Fibroblast of lung (primary cell): ENCODE results near the gene RIPOR3. TPM values are rescaled to one million over a fixed set of nuclear protein-coding genes. Genes with fewer than 3 reads are reported as not detected.

Source experiments
- DNase-seq, 2 donors: peaks; one replicate each; pipeline versions ENCODE4 v3.0.0 to v3.0.0-alpha.2; 2010; ENCODE audit warnings: low read depth in 2 of 2
- H2AFZ ChIP-seq: 2 replicates; pipeline ENCODE4 v1.5.1; 2012; ENCODE audit warnings: low read length, control low read depth, inconsistent platforms
- H3K27ac ChIP-seq: 2 replicates; pipeline ENCODE4 v1.5.1; 2011; ENCODE audit warnings: low read length, control low read depth; ENCODE audit not compliant: insufficient read depth
- H3K27me3 ChIP-seq: 2 replicates; pipeline ENCODE4 v1.5.1; 2011; ENCODE audit warnings: mild to moderate bottlenecking, low read length; ENCODE audit not compliant: control insufficient read depth, insufficient read depth
- H3K36me3 ChIP-seq: 2 replicates; pipeline ENCODE4 v1.5.1; 2011; ENCODE audit warnings: low read length; ENCODE audit not compliant: control insufficient read depth, insufficient read depth
- H3K4me1 ChIP-seq: 2 replicates; pipeline ENCODE4 v1.5.1; 2011; ENCODE audit warnings: low read length; ENCODE audit not compliant: control insufficient read depth, insufficient read depth; ENCODE audit errors: extremely low read depth
- H3K4me2 ChIP-seq: 2 replicates; pipeline ENCODE4 v1.5.1; 2011; ENCODE audit warnings: low read length, control low read depth; ENCODE audit not compliant: insufficient read depth; ENCODE audit errors: extremely low read depth
- H3K4me3 ChIP-seq, 4 experiments: fragments of 200-600 bp in 1 of 4; sonication (generic) in 1 of 4; replicated peaks in 1 of 4; 2 replicates each; pipeline ENCODE4 v1.5.1; 2011 to 2016; ENCODE audit warnings: low read length in 4 of 4, low read depth in 3 of 4, mild to moderate bottlenecking in 3 of 4, control low read depth in 2 of 4, inconsistent platforms in 1 of 4, mixed read lengths in 1 of 4; ENCODE audit not compliant: insufficient read depth in 1 of 4; ENCODE audit errors: control extremely low read depth in 1 of 4
- H3K79me2 ChIP-seq: 2 replicates; pipeline ENCODE4 v1.5.1; 2012; ENCODE audit warnings: mild to moderate bottlenecking, low read length, inconsistent platforms; ENCODE audit not compliant: control insufficient read depth, insufficient read depth
- H3K9ac ChIP-seq: 2 replicates; pipeline ENCODE4 v1.5.1; 2011; ENCODE audit warnings: mild to moderate bottlenecking, low read length, control low read depth; ENCODE audit not compliant: insufficient read depth
- H3K9me3 ChIP-seq: 2 replicates; pipeline ENCODE4 v1.5.1; 2012; ENCODE audit warnings: low read depth, low read length; ENCODE audit not compliant: control insufficient read depth, insufficient read depth
- H4K20me1 ChIP-seq: 2 replicates; pipeline ENCODE4 v1.5.1; 2011; ENCODE audit warnings: low read length; ENCODE audit not compliant: control insufficient read depth, insufficient read depth; ENCODE audit errors: extremely low read depth
- EZH2 ChIP-seq: IDR thresholded peaks from 2 replicates; pipeline ENCODE4 v1.5.1; 2012; ENCODE audit warnings: low read length, control low read depth, mild to moderate bottlenecking; ENCODE audit errors: missing control alignments
- polyA plus RNA-seq, 2 donors: library from polyadenylated mRNA; depleted of rRNA in 1 of 2; stranded (reverse) in 1 of 2; unstranded in 1 of 2; fragments of >200 nt; gene quantifications; 2 replicates each; pipeline ENCODE4 v1.2.1, GENCODE V29; 2011 to 2012; ENCODE audit warnings: missing spikeins in 1 of 2
- total RNA-seq: library from RNA; depleted of rRNA; stranded (reverse); fragments of >200 nt; gene quantifications from 2 replicates; pipeline ENCODE4 v1.2.1, GENCODE V29; 2014
- TF ChIP-seq, protein P1 (sequence below), 2 donors: IDR thresholded peaks in 1 of 2; conservative IDR thresholded peaks in 1 of 2; 1 replicate in 1 of 2; 2 replicates in 1 of 2; pipeline ENCODE4 v1.5.1; 2011 to 2012; ENCODE audit warnings: low read length in 2 of 2, control low read depth in 1 of 2, inconsistent platforms in 1 of 2, low read depth in 1 of 2, mild to moderate bottlenecking in 1 of 2

The RIPOR3 gene
- total and polyA plus RNA-seq, 2 donors (not counting 1 experiment from before 2014, with no cell fraction given): 2.0 to 4.1 TPM

- no peak overlapping the region for H3K9ac ChIP-seq
- H4K20me1 ChIP-seq: no peaks in the 10 kb centered on the region
- H3K27ac ChIP-seq: no peak overlapping the region
- no peak overlapping the region for H3K4me3 ChIP-seq
- H3K36me3 ChIP-seq: no peaks in the 10 kb centered on the region
- H3K4me2 ChIP-seq: no peak overlapping the region
- TF ChIP-seq EZH2: no peak
- TF ChIP-seq, protein P1, sequence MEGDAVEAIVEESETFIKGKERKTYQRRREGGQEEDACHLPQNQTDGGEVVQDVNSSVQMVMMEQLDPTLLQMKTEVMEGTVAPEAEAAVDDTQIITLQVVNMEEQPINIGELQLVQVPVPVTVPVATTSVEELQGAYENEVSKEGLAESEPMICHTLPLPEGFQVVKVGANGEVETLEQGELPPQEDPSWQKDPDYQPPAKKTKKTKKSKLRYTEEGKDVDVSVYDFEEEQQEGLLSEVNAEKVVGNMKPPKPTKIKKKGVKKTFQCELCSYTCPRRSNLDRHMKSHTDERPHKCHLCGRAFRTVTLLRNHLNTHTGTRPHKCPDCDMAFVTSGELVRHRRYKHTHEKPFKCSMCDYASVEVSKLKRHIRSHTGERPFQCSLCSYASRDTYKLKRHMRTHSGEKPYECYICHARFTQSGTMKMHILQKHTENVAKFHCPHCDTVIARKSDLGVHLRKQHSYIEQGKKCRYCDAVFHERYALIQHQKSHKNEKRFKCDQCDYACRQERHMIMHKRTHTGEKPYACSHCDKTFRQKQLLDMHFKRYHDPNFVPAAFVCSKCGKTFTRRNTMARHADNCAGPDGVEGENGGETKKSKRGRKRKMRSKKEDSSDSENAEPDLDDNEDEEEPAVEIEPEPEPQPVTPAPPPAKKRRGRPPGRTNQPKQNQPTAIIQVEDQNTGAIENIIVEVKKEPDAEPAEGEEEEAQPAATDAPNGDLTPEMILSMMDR (conservative IDR thresholded peaks at IDR 0.05 in 1 of 2, IDR thresholded peaks at IDR 0.05 in 1 of 2; ENCODE audit: low read depth in 1 of 2, low read length in 2 of 2): no peak
- no peaks in the 10 kb centered on the region for H3K79me2 ChIP-seq
- H3K4me1 ChIP-seq: peaks cover 14% of the 10 kb centered on the region
- DNase-seq: no peak
- no peak overlapping the region for H2AFZ ChIP-seq
- H3K9me3 ChIP-seq: no peaks in the 10 kb centered on the region
- no peaks in the 10 kb centered on the region for H3K27me3 ChIP-seq
Measured at GRCh38 chr20:50635014-50635557, 56.3 kb downstream of the RIPOR3 start.

GRCh38 chr20:50634191-50634590, 57.2 kb downstream of the RIPOR3 start:
- no peaks in the 10 kb centered on the region for H3K9me3 ChIP-seq
- H3K4me2 ChIP-seq: no peak overlapping the region
- peaks cover 14% of the 10 kb centered on the region for H3K4me1 ChIP-seq
- no peaks in the 10 kb centered on the region for H3K36me3 ChIP-seq
- no peak for TF ChIP-seq EZH2
- TF ChIP-seq, protein P1 (conservative IDR thresholded peaks at IDR 0.05 in 1 of 2, IDR thresholded peaks at IDR 0.05 in 1 of 2; ENCODE audit: low read depth in 1 of 2, low read length in 2 of 2): no peak
- H3K27ac ChIP-seq: no peak overlapping the region
- H3K79me2 ChIP-seq: no peaks in the 10 kb centered on the region
- H2AFZ ChIP-seq: no peak overlapping the region
- no peak overlapping the region for H3K4me3 ChIP-seq
- H3K27me3 ChIP-seq: no peaks in the 10 kb centered on the region
- H4K20me1 ChIP-seq: no peaks in the 10 kb centered on the region
- no peak for DNase-seq
- H3K9ac ChIP-seq: no peak overlapping the region

GRCh38 chr20:50633361-50633760, 58.0 kb downstream of the RIPOR3 start:
- no peaks in the 10 kb centered on the region for H3K79me2 ChIP-seq
- H2AFZ ChIP-seq: no peak overlapping the region
- peaks cover 12% of the 10 kb centered on the region for H3K4me1 ChIP-seq
- H4K20me1 ChIP-seq: no peaks in the 10 kb centered on the region
- no peak overlapping the region for H3K27ac ChIP-seq
- H3K36me3 ChIP-seq: no peaks in the 10 kb centered on the region
- H3K4me2 ChIP-seq: no peak overlapping the region
- H3K9me3 ChIP-seq: no peaks in the 10 kb centered on the region
- no peak overlapping the region for H3K9ac ChIP-seq
- H3K27me3 ChIP-seq: no peaks in the 10 kb centered on the region
- no peak overlapping the region for H3K4me3 ChIP-seq
- DNase-seq: no peak
- TF ChIP-seq, protein P1 (conservative IDR thresholded peaks at IDR 0.05 in 1 of 2, IDR thresholded peaks at IDR 0.05 in 1 of 2; ENCODE audit: low read depth in 1 of 2, low read length in 2 of 2): no peak
- TF ChIP-seq EZH2: no peak
